D341Med (cell line): ENCODE results near the gene VLDLR.

ENCODE experiments used
- DNase-seq: peaks from one replicate; pipeline ENCODE4 v3.0.0; 2012; ENCODE audit warnings: low spot score

The VLDLR gene

DNA sequence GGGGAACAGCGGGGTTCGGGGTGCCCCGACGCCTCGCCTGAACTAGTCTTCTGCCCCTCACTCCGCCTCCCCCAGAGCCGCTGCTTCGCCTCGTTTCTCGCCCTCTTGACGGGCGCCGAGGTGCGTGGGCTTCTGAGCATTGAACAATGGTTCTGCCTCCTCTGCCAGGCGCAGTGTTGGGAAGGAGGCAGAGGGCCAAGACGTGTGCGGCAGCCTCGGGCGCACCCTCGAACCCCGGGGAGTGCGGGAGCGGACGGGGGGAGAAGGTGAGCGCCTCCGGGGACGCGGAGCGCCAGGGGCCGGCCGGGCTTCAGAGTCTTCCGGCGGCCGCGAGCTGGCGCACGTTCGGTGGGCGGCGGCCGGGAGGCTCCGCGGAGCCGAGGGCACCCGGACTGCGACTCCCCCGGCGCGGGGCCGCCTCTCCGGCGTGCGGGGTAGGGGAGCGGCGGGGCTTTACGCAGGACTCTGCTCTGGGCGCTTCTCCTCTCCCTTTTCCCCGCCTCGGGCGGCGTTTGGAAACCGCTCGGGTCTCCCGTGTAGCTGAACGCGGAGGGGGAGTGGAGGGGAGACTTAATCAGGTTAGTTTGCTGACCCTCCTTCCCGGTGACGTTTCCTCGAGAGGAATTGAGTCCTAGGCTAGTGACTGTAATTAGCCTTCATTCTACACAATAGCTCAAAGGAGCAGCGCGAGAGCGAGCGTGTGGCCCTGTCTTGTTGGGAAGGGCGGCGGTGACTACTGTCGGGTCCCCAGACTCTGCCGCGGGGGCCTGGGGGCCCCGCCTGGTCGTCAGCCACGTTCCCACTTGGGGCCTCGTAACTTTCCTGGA, 1.1 kb downstream of the VLDLR start:
- DNase-seq: peak; percentile 73

- DNase-seq: no peak
Observed at GRCh38 chr9:2623288-2624050, 1.9 kb downstream of the VLDLR start.

GRCh38 chr9:2624051-2624682, 2.6 kb downstream of the VLDLR start:
- DNase-seq: no peak

DNA sequence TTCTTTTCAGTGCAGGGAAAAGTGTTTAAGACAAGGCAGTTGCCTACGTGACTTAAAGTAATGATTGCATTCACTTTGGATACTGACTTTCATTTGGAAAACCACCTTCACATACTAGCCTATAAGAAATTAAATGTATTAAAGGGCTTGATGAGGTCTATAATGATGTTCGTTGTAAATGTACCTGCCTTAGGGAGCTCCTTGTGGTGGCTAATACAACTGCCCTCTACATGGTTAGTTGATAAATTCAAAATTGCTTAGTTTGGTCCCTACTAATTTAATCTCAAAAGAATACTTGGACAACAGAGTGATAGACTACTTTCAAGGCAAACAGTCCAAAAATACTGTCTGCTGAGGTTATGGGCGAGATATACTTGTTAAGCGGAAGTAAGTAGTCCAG, 3.8 kb downstream of the VLDLR start:
- DNase-seq: no peak

DNA sequence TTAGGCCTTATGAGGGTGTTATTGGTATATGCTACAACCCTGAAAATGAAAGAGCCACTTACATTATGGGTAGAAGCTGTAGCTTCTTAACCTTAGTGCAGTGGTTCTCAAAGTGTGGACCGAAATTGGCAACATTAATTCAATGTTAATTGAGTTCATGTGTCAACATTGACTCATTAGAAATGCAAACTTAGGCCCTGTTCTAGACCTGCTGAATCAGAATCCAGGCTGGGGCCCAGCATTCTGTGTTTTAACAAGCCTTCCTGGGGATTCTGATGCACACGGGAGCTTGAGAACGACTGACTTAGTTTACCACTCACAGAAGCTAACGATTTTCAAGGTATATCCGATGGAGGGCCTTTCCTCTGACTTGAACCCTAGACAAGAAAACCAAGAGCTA, 7.3 kb downstream of the VLDLR start:
- DNase-seq: no peak

- no peak for DNase-seq
Observed at GRCh38 chr9:2630158-2630557, 8.6 kb downstream of the VLDLR start.

DNA sequence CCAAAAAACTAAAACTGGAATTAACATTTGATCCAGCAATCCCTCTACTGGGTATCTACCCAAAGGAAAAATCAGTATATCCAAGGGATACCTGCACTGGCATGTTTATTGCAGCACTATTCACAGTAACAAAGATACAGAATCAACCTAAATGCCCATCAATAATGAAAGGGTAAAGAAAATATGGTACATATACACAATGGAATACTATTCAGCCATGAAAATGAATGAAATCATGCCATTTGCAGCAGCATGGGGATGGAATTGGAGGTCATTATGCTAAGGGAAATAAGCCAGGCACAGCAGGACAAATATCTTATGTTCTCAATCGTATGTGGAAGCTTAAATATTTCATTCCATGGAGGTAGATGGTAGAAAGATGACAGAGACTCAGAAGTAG, 9.7 kb downstream of the VLDLR start:
- no peak for DNase-seq

DNA sequence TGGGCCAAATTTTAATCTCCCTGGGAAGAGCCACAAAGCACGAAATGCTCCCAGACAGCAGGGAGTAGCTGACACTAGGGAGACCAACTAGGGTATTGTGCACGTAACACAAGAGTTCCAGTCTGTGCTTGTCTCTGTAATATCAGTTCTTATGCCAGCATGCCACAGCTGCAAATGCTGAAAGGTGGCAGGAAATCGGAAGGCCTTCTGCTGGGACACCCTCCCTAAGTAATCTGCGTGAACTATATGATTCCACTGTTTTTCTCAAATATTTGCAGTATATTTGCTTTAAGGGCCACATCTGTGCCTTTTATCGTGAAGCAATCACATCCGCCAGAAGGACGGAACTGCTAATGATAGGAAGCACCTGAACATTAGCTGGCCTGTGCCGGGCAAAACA, 12.6 kb downstream of the VLDLR start:
- DNase-seq: no peak

DNA sequence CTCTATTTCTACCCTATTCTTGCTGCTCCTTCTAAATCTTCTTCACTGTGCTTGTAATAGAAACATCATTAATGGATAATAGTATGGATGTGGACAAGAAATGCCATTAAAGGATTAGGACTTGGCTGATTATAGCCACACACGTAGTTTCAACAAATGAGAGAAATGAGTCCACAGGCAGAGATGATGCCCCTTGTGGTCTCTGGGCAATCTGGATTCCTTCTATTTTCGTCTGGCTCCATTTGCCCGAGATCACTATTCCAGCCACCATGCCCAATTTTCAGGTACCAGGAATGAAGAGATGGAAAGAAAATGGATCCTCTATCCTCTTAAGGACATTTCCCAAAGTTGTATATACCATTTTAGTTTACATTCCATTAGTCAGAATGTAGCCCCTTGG, 13.2 kb downstream of the VLDLR start:
- DNase-seq: no peak

DNA sequence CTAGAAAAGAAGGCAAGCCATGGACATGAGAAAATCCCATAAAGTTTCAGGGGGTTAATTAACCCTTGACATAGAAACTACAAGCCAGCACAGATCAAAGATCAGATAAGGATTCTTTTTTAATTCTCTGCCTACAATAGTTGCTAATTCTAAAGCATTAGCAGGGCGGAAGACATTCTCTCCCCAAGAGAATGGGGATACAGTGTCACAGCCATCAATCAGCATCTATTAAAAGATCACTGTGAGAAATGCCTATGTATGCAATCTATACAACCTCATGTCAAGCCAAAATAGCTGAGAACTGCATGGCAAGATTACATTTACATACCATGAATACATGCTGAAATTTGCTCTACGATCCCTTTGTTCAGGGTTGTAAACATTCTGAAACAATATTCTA, 14.3 kb downstream of the VLDLR start:
- DNase-seq: no peak

GRCh38 chr9:2637390-2637789, 15.8 kb downstream of the VLDLR start:
- DNase-seq: no peak

GRCh38 chr9:2638871-2639673, 17.5 kb downstream of the VLDLR start:
- no peak for DNase-seq

DNA sequence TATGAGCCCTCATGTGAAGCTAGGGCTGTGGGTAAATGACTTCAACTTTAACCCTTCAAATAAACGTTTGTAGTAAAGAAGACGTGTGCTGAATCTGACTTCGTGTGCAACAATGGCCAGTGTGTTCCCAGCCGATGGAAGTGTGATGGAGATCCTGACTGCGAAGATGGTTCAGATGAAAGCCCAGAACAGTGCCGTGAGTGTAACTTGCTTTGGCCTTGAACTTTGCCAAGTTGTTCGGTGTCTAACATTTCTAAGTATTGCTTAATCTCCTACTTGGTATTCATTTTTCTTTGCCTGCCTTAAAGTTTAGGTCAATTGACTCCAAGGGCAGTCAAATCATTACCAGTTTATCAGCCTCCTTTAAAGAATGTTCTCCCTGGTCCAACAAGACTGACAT, 18.2 kb downstream of the VLDLR start:
- DNase-seq: no peak

DNA sequence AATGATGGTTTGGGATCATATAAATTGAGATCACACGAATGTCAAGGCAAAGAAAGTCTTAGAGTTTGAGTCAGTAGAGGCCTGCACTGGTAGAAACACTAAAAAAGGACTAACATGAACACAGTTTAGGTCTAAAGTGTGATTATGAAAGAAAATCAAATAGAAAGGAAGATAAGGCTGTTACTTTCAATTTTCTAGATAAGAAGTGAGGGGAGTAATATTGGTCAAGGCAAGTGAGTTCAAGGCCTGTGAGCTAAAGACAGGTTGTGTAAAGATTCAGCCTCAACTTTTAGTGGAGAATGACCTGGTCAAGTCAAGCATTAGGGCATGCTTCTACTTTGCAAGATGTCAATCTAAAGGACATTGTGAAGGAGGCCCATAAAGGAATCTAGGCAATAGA, 19.0 kb downstream of the VLDLR start:
- no peak for DNase-seq

- DNase-seq: no peak
Observed at GRCh38 chr9:2641033-2641432, 19.4 kb downstream of the VLDLR start.

DNA sequence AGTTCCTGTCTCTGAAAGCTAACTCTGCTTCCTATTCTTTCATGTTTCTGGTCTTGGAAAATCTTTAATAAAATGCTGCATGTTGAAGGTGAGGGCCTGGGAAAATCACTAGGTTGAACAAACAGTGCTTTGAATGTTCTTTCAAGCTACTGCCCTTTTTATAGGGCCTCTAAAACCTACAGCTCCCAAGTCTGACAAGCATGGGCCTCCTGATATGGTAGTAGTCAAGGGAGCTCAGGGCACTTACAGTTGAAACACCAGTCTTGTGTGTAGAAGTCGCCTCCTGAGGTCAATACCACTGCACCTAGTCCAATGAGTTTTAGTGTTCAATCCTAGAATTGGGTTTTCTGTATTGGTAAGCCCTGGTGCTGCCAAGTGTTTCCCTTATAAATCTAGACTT, 20.5 kb downstream of the VLDLR start:
- DNase-seq: no peak

DNA sequence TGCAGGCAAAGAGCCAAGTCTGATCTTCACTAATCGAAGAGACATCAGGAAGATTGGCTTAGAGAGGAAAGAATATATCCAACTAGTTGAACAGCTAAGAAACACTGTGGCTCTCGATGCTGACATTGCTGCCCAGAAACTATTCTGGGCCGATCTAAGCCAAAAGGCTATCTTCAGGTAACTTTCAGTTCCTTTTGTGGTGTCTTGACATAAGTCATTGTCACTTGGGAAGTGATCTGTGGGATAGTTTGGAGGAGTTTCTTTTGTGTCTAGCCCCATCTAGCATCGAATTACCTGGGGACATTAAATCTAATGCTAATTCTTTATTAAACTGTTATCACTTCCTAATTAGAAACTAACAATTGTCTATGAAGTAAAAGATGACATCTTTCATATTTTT, 24.0 kb downstream of the VLDLR start:
- no peak for DNase-seq

DNA sequence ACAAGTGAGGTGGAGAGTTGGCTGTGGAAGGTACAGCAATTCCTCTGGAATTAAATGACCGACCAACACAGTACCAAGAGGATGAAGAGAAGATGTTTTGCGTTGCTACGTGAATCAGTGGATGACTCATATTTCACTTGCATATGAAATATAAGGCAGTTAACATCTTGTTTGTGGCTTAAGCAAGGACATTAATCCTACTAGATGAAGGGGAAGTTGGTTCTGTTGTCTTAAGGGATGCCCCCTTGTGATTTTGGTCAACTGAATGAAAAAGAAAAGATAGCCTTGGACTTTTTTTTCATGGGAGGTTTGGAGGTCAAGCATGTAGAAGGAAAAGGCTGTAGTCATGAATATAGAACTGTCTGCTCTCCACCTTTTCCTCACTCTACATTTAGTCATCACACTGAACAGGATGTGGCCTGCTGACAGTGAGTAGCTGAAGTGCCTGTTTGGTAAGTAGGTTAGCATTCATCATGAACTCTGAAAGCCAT, 33.9 kb downstream of the VLDLR start:
- no peak for DNase-seq

GRCh38 chr9:2657427-2657826, 35.8 kb downstream of the VLDLR start:
- DNase-seq: no peak

- DNase-seq: peak; percentile 37
Observed at GRCh38 chr9:2662496-2662895, 40.9 kb downstream of the VLDLR start.

DNA sequence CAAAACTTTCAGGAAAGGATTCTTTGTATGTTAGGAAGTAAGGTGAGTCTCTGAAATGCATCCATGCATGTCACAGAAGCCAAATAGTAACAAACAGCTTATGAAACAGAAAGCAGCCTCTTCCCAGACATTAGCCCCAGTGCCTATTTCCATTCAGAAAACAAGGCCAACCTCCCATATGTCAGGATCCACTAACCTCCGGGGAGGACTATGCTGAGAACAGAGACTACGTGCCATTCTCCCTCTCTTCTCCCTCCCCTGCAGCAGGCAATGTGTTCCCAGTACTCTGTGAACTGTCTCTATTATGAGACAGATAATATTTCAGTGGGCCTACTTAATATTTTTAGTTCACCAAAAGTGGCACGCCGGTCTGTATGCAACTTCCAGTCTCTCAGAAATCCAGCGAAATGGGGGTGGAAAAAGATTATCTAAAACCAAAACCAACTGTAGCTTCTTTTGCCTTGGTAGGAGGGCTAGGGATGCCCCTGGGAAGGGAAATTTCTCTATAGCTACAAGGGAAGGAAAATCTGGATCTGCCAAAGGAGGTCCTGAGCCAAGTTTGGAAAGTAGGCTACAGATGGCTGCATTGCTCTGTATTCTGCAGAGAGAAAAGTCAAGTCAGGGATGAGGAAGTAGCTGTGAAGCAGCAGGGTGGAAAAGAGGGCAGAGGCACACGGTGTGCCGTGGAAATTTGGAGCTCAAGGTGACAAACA, 42.0 kb downstream of the VLDLR start:
- no peak for DNase-seq
